Cardiac fibroblast (primary cell): ENCODE results near the gene ARHGEF4.

Source experiments
- DNase-seq, 2 donors: peaks; one replicate each; pipeline versions ENCODE4 v3.0.0 to v3.0.0-alpha.2; 2010; ENCODE audit warnings: low read depth in 2 of 2
- H3K4me3 ChIP-seq, 2 donors: replicated peaks in 1 of 2; 1 replicate in 1 of 2; 2 replicates in 1 of 2; pipeline ENCODE4 v1.5.1; 2011; ENCODE audit warnings: low read depth in 2 of 2, low read length in 2 of 2, mild to moderate bottlenecking in 2 of 2, moderate library complexity in 1 of 2
- TF ChIP-seq, protein P1 (sequence below): IDR thresholded peaks from one replicate; pipeline ENCODE4 v1.5.1; 2011; ENCODE audit warnings: low read depth, mild to moderate bottlenecking, low read length, inconsistent platforms

The ARHGEF4 gene

DNA sequence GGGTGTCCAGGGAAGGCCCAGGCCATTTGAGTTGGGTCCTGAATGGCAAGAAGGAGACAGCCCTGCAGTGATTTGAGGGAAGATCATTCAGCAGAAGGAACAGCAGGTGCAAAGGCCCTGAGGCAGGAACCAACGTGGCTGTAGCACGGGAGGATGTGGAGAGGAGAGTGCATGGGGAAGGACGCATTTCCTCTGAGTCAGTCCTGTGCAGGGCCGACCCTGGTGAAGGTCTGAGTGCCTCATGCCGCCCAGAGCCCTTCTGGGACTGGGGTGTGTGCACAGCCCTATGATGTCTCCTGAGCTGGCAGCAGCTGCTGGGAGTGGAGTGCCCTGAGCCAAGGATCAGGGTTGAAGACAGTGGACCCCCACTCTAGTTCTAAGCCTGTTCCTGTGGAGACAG lies 17.9 kb upstream of the ARHGEF4 start:
- TF ChIP-seq, protein P1, sequence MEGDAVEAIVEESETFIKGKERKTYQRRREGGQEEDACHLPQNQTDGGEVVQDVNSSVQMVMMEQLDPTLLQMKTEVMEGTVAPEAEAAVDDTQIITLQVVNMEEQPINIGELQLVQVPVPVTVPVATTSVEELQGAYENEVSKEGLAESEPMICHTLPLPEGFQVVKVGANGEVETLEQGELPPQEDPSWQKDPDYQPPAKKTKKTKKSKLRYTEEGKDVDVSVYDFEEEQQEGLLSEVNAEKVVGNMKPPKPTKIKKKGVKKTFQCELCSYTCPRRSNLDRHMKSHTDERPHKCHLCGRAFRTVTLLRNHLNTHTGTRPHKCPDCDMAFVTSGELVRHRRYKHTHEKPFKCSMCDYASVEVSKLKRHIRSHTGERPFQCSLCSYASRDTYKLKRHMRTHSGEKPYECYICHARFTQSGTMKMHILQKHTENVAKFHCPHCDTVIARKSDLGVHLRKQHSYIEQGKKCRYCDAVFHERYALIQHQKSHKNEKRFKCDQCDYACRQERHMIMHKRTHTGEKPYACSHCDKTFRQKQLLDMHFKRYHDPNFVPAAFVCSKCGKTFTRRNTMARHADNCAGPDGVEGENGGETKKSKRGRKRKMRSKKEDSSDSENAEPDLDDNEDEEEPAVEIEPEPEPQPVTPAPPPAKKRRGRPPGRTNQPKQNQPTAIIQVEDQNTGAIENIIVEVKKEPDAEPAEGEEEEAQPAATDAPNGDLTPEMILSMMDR: no peak
- no peak overlapping the region for H3K4me3 ChIP-seq
- DNase-seq: no peak

DNA sequence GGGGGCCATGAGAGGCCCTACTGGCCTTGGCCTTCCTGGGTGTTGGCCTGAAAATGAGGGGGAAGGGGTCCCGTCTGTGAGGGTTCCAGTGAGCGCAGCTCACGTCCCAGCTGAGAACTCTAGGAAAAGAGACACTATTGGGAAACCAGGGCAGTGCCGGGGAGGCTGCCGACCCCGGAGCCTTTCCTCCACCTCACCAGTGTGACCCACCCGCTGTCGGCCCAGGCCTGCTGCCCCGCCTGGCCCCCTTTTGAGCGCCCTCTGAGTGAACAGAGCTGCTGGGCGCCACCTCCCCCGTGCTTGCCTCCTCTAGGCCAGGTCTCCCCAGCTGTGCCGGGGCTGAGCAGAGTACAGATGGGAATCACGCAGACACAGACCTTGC lies 17.5 kb upstream of the ARHGEF4 start:
- no peak for DNase-seq
- H3K4me3 ChIP-seq: no peak overlapping the region
- TF ChIP-seq, protein P1: no peak

DNA sequence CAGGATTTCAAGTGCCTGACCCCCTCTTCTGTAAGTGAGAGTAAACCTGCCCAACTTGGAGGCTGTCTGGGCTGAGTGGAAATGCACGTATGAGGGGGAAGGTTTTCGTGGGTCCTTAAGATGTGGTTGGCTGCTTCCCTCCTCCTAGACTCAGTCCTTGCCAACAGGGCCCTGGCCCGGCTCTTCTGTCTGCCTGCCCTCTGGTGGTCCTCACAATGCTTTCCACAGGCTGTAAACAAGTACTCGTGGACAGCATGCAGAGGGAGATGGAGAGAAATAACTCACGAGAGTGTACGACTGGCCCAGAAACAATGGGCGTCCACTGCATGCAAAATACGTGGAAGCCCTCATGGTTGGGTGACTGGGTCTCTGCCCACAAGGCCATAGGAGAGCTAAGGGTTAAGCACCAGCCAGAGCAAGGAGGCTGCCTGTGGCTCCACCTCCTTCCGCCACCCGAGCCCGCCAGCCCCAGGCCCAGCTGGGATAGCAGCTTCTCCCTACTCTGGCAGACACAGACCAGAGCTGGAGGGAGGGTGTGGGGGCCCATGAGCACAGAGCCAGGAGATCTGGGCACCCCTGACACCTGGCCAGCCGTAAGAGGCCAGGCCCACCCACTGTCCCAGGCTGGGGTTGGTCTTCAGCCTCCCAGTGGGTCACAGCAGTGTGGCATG lies 17.0 kb upstream of the ARHGEF4 start:
- TF ChIP-seq, protein P1: no peak
- no peak overlapping the region for H3K4me3 ChIP-seq
- DNase-seq: no peak

DNA sequence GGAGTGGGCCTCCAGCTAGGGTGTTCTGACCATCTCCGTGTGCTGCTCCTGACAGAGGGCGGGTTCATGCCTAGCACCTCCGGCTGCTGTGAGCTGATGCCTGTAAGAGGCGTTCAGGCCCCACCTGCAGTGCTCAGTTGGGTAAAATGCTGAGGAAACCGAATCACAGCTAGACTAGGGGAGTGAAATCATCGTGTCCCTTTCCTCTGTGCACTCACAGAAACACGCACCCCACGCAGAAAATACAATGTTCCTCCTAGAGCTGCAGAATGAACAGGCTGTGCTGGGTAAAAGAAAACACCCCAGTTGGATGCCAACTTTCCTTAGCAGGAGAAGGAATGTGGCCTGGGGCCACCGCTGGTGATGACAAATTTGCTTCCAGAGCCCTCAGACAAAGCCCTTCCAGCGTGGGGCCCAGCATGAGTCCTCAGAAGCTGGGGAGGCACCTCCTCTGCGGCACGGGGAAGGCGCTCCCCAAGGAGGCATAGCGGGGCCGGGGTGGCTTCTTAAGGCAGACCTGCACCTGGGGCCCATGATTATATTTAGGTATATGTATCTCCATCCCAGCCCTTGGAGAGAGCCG lies 16.3 kb upstream of the ARHGEF4 start:
- TF ChIP-seq, protein P1: no peak
- DNase-seq: no peak
- no peak overlapping the region for H3K4me3 ChIP-seq

DNA sequence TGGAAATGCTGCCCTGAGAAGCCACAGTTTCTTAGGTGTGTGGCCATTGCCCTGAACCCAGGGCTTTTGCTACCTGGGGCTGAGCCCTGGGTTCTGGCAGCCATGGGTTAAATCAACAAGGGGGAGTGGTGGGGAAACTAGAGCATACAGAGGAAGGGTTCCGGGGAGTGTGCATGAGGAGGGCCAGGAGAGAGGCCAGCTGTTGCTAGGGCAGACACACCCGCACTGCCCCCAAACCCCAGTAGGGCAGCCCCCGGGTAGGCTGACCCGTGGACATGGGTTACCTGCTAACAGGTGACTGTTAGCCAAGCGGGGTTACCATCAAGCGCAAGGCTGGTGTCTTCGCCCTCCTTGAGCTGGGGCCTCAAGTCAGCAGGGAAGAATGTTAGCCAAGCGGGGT lies 14.8 kb upstream of the ARHGEF4 start:
- H3K4me3 ChIP-seq: no peak overlapping the region
- DNase-seq: no peak
- TF ChIP-seq, protein P1: no peak

DNA sequence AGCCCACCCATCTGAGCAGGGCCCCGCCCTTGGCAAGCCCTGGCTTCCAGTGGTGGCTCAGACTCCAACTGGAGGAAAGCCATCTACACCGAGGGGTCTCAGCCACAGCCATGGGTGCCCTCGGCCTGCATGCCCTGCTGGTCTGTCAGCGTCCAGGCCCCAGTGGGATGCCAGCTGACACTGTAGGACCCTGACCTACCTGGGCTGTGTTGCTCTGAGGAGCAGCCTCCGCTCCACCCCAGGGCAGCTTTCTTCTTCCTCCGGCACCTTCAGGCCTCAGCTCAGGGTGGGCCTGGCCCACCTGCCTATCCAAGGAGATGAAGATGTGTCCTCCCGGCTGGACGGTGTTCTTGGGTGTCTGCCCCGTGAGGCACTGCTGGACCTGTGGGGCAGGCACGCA lies 13.9 kb upstream of the ARHGEF4 start:
- DNase-seq: no peak
- no peak overlapping the region for H3K4me3 ChIP-seq
- TF ChIP-seq, protein P1: no peak
